Endothelial cell of umbilical vein (primary cell): ENCODE measurements around the gene RAD51B.
"Not testable (repeated sequence)": the region's sequence is repeated elsewhere in the genome, so short reads cannot be mapped to it uniquely, and the experiment has no call there.

Experiments
- EZH2 ChIP-seq: IDR thresholded peaks from 2 replicates; pipeline ENCODE4 v1.6.1; 2012; ENCODE audit warnings: borderline replicate concordance, low read depth, mild to moderate bottlenecking, moderate library complexity, low read length, inconsistent platforms; ENCODE audit not compliant: severe bottlenecking
- GATA2 ChIP-seq: IDR thresholded peaks from 2 replicates; pipeline ENCODE4 v1.7.0; 2011; ENCODE audit warnings: low read depth, mild to moderate bottlenecking, moderate library complexity, mixed read lengths, low read length; ENCODE audit not compliant: insufficient read length, insufficient read depth
- POLR2A ChIP-seq: IDR thresholded peaks from 2 replicates; pipeline ENCODE4 v1.6.1; 2012; ENCODE audit warnings: low read depth, mild to moderate bottlenecking, control low read depth, low read length
- POLR2AphosphoS5 ChIP-seq: IDR thresholded peaks from 2 replicates; pipeline ENCODE4 v1.6.1; 2012; ENCODE audit warnings: low read depth, mild to moderate bottlenecking, control low read depth, low read length, moderate library complexity; ENCODE audit not compliant: insufficient read depth
- TF ChIP-seq, protein P1 (sequence below), 2 donors: IDR thresholded peaks; 1 replicate in 1 of 2; 2 replicates in 1 of 2; pipeline ENCODE4 v1.5.1; 2011; ENCODE audit warnings: low read length in 2 of 2, mild to moderate bottlenecking in 2 of 2, moderate library complexity in 2 of 2, control low read depth in 1 of 2, inconsistent platforms in 1 of 2, low read depth in 1 of 2; ENCODE audit not compliant: insufficient read depth in 1 of 2; ENCODE audit errors: extremely low read depth in 1 of 2
- TF ChIP-seq, protein P2 (sequence below): IDR thresholded peaks from 2 replicates; pipeline ENCODE4 v1.6.1; 2011; ENCODE audit not compliant: insufficient read depth, insufficient read length

DNA sequence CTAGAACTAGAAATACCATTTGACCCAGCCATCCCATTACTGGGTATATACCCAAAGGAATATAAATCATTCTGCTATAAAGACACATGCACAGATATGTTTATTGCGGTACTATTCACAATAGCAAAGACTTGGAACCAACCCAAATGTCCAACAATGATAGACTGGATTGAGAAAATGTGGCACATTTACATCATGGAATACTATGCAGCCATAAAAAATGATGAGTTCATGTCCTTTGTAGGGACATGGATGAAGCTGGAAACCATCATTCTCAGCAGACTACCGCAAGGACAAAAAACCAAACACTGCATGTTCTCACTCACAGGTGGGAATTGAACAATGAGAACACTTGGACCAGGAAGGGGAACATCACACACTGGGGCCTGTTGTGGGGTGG is 229.2 kb downstream of the RAD51B start:
- not testable (repeated sequence) for TF ChIP-seq POLR2AphosphoS5, POLR2A, GATA2, EZH2
- TF ChIP-seq, protein P1, sequence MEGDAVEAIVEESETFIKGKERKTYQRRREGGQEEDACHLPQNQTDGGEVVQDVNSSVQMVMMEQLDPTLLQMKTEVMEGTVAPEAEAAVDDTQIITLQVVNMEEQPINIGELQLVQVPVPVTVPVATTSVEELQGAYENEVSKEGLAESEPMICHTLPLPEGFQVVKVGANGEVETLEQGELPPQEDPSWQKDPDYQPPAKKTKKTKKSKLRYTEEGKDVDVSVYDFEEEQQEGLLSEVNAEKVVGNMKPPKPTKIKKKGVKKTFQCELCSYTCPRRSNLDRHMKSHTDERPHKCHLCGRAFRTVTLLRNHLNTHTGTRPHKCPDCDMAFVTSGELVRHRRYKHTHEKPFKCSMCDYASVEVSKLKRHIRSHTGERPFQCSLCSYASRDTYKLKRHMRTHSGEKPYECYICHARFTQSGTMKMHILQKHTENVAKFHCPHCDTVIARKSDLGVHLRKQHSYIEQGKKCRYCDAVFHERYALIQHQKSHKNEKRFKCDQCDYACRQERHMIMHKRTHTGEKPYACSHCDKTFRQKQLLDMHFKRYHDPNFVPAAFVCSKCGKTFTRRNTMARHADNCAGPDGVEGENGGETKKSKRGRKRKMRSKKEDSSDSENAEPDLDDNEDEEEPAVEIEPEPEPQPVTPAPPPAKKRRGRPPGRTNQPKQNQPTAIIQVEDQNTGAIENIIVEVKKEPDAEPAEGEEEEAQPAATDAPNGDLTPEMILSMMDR (IDR thresholded peaks at IDR 0.05; ENCODE audit: extremely low read depth in 1 of 2, insufficient read depth in 1 of 2, low read depth in 1 of 2, low read length in 2 of 2) = not testable (repeated sequence)
- TF ChIP-seq, protein P2, sequence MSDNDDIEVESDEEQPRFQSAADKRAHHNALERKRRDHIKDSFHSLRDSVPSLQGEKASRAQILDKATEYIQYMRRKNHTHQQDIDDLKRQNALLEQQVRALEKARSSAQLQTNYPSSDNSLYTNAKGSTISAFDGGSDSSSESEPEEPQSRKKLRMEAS = not testable (repeated sequence)
